Esophagus mucosa (tissue), 1 donor: ENCODE results near the gene SLC12A9. TPM values are rescaled to one million over a fixed set of nuclear protein-coding genes. Genes with fewer than 3 reads are reported as not detected.

Source experiments
- ATAC-seq: fragments of 200-7000 bp; cut with Tn5 transposase; one replicate; pipeline ENCODE4 v1.9.1; 2020
- total RNA-seq: library from RNA; stranded (reverse); gene quantifications from one replicate; pipeline ENCODE4 v1.2.4, GENCODE V29; 2023
- donor health status: DM: yes; HTN: yes; CAD: no.

The SLC12A9 gene
- total RNA-seq, 1 donor from 2014 or later: 13.5 TPM

DNA sequence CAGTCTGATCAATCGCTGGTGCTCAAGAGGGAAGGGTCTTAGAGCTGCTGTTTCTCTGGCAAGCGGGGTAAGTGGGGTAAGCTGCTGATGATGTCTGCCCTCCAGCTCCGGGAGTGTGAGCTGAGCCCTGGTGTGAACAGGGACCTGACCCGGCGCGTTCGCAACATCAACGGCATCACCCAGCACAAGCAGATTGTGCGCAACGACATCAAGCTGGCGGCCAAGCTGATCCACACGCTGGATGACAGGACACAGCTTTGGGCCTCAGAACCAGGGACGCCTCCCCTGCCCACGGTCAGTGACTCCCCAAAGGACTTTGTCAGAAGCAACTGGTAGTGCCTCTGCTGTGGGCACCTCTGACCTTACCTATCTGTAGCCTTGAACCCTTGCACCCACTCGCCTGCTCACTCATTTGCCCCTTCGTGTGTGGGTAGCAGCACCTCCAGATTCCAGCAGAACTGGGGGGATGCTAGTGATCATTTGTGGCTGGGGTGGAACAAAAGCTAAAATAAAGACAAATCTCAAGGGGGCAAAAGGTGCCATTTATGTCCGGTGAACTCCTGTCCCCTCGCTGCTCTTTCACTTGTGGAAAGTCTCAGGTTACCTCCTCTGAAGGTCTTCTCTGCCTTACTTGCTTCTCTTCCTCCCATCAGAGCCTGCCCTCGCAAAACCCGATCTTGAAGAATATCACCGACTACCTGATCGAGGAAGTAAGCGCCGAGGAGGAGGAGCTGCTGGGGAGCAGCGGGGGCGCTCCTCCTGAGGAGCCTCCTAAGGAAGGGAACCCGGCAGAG lies 33.8 kb downstream of the SLC12A9 start:
- ATAC-seq: no peak

GRCh38 chr7:100886936-100887515 lies 34.5 kb downstream of the SLC12A9 start:
- ATAC-seq: no peak

- ATAC-seq: no peak
Observed at GRCh38 chr7:100887516-100888290, 35.2 kb downstream of the SLC12A9 start.

GRCh38 chr7:100888291-100888987 lies 35.9 kb downstream of the SLC12A9 start:
- no peak for ATAC-seq

DNA sequence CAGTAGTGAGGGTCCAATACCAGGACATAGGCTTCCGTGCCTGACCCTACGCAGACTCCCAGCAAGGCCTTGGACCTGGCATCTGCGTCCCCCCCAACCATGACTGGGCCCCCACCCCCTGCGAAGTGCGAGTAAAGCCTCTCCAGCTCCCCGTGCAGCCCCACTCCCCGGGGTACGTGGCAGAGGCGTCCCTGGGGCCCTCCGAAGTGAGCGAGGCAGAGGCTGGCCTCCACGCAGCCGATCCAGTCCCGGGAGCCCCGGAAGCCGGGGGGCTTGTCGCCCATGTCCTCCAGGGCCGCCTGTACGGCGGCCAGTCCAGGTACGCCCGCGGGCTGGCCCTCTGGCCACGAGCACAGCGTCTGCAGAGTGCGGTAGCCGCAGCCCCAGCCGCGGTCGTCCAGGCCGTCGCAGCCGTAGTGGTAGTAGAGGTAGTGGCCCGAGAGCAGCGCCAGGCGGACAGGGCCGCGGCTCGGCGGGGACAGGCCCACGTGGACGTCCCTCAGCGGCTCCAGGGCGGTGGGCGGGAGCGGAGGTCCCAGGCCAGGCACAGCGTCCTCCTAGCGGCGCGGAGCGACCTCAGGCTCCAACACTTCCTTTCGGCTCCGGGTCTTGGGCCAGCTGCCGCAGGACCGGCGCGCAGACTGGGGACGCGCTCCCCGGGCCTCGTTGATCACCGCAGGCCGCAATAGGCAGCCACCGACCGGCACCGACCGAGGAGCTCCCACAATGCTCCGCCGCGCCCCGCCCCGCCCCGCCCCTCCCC lies 36.7 kb downstream of the SLC12A9 start, which contains the start of gene UFSP1:
Gene UFSP1, minus strand, starts transcription at position 728 of the 763 bp plus-strand sequence. Its CDS starts 444 bp downstream, at position 284.
- peak; percentile 46 for ATAC-seq

- ATAC-seq: no peak
Observed at GRCh38 chr7:100890653-100891567, 38.4 kb downstream of the SLC12A9 start.

DNA sequence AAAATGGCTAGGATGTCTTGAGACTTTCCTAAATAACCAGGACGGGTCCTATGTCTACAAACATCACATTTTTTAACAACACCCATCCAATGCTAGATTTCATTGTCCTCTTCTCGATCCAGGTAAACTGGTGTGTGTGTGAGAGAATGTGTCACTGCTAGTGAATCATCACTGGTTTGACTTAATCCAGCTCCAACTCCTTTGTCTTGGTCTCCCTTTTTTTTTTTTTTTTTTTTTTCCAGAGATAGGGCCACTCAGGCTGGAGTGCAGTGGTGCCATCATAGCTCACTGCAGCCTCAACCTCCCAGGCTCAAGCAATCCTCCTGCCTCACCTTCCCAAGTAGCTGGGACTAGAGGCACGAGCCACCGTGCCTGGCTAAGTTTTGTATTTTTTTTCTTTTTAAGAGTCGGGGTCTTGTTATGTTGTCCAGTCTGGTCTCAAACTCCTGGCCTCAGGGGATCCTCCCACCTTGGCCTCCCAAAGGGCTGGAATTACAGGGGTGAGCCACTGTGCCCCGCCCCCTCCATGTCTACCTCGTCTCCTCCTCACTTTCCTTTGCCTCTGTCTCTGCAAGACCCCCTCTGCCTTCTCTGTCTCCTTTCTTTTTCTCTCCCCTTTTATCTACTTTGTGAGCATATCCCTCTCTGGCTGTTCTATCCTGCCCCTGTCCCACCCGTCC lies 39.2 kb downstream of the SLC12A9 start:
- ATAC-seq: peak; percentile 9

DNA sequence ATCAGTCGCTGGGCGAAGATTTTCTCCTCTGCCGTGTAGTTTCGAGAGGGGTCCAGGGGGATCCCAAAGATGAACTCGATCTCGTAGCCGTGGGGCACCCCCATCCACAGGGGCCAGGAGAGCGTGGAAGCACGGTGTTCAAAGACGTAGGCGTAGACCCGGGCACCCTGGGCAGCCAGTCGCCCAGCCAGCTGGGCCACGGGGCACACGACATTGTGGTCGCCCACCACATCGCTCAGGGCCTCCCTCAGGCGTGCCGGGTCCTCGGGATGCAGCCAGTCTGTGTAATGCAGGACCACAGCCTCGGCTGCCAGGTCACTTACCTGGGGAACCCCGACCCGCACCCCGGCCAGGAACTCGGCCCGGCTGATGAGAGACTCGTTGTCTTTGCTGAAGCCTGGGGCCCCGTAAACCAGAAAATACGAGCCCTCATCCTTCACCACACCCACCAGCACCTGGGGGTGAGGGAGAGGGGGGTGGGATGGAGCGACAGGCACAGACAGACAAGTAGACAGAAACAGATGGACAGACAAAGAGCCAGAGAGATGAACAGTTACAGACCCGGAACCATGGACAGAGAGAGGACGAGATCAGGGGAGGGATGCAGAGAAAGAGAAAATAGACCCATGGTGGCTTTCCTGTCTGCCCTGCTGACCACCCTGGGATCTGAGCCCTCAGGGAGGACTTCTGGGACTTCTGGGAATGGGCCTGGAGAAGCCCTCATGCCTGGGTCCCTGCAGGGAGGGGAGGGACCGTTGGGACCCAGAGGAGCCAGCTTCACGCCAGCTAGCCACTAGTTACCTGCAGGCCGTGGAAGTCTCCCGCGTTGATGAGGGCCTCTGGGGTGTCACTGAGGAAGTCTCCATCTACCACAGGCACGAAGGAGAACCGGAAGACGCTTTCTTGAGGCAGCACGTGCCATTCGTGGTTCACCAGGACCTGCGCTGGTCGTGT lies 40.1 kb downstream of the SLC12A9 start:
- no peak for ATAC-seq

DNA sequence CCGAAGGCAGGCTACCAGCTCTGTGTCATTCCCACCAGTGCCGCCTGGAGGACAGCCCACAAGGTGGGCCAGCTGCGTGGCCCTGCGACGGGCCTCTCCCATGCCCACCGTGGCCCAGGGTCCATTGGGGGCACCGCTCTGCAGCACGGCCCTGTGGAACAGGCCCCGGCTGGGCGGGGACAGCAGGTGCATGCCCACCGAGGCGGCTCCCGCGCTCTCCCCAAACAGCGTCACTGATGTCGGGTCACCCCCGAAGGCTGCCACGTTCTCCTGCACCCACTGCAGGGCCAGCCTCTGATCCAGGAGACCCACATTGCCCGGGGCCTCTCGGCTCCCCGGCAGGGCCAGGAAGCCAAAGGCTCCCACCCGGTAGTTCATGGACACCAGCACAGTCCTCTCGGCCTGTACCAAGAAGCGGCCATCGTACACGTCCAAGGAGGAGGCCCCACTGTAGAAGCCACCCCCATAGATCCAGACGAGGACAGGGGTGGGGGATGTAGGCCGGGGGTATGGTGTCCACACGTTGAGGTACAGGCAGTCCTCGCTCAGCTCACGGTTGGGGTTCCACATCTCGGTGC lies 40.9 kb downstream of the SLC12A9 start:
- ATAC-seq: no peak

- ATAC-seq: no peak
Observed at GRCh38 chr7:100893910-100894721, 41.6 kb downstream of the SLC12A9 start.

- ATAC-seq: no peak
Observed at GRCh38 chr7:100894860-100895700, 42.6 kb downstream of the SLC12A9 start.

DNA sequence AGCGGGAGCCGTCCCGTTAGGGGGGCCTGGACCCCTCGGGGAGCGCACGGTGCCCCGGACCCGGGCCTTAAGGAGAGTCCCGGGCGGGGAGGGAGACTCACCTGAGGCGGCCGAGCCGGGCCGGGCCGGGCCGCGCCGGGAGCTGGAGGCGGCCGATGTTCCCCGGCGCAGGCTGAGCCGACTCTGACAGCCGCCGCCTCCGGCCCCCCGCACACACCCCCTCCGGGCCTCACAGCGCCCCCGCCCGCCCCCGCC lies 43.1 kb downstream of the SLC12A9 start, which contains the start of gene ACHE:
Gene ACHE, minus strand, starts transcription at position 188 of the 255 bp plus-strand sequence. CDS start 1,656 bp downstream, outside the sequence.
- ATAC-seq: peak; percentile 1

- ATAC-seq: no peak
Observed at GRCh38 chr7:100895956-100896731, 43.6 kb downstream of the SLC12A9 start.

DNA sequence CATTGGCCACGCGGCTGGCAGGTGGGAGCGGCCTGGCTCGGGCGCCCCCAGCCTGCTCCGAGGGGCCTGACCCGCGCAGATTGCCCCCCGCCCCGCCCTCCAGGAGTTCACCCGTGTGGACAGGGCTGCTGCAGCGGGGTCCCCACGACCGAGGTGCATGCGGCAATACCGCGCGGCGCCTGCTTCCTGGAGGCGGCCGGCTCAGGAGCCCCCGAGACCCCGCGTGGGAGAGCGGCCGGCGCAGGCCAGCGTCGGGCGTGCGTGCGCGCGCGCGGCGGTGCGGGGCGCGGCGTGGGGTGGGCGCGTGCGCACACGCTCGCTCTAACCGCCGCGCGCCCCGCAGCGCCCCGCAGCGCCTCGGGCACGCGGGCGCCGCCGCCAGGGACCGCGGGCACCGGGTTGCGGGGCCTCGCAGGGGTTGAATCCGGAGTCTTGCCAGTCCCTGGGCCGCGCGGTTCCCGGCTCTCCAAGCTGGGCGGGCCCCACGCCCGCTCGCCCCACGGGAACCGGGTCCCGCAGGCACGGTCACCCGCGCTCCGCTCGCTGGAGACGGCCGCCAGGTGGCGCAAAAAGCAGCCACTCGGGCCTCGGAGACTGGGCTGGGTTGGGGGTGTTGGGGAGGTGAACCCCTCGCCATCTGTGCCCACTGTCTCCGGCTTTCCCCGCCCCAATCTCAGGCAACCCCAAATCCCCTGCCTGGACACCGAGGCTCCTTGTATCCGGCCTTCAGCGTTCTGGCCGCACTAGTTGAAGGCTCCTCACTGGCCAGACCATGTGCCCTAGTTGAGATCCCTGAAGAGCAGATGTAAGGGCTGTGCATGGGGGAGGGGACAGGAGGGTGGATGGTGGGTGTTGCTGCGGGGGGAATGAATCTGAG lies 44.5 kb downstream of the SLC12A9 start:
- peak; percentile 10 for ATAC-seq
